Measurements from ENCODE around the gene PLIN1.

PLIN1 gene

DNA sequence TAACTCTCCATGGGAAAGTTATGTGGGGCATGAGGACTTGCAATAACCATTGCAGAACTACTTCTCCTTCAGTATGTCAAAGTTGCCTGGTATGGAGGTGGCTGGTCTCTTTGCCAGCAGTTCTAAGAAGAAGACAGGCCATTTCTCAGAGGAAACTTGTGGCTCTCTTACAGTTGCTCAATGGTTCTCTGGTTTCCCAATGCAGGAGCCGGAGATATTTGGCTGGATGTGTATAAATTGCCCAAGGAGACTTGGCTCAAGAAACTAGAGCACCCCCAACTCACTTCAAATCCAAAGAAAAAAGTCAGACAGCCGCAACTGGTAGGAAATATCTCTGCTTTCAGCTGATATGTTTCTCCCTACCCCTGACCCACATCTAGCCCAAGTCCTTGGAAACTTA, 35.6 kb upstream of the PLIN1 start:
- TF ChIP-seq, protein P1, sequence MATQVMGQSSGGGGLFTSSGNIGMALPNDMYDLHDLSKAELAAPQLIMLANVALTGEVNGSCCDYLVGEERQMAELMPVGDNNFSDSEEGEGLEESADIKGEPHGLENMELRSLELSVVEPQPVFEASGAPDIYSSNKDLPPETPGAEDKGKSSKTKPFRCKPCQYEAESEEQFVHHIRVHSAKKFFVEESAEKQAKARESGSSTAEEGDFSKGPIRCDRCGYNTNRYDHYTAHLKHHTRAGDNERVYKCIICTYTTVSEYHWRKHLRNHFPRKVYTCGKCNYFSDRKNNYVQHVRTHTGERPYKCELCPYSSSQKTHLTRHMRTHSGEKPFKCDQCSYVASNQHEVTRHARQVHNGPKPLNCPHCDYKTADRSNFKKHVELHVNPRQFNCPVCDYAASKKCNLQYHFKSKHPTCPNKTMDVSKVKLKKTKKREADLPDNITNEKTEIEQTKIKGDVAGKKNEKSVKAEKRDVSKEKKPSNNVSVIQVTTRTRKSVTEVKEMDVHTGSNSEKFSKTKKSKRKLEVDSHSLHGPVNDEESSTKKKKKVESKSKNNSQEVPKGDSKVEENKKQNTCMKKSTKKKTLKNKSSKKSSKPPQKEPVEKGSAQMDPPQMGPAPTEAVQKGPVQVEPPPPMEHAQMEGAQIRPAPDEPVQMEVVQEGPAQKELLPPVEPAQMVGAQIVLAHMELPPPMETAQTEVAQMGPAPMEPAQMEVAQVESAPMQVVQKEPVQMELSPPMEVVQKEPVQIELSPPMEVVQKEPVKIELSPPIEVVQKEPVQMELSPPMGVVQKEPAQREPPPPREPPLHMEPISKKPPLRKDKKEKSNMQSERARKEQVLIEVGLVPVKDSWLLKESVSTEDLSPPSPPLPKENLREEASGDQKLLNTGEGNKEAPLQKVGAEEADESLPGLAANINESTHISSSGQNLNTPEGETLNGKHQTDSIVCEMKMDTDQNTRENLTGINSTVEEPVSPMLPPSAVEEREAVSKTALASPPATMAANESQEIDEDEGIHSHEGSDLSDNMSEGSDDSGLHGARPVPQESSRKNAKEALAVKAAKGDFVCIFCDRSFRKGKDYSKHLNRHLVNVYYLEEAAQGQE (IDR thresholded peaks at IDR 0.05; ENCODE audit: insufficient read depth in 1 of 2, low read depth in 2 of 2, low read length in 2 of 2), result no peak
- TF ChIP-seq FOXP2 (optimal IDR thresholded peaks at IDR 0.05; ENCODE audit: borderline replicate concordance, extremely low read depth, extremely low read length, insufficient read depth) (no peak), TAF1 (IDR thresholded peaks at IDR 0.05; ENCODE audit: borderline replicate concordance, insufficient read depth, low read length) (no peak), POLR2AphosphoS5 (IDR thresholded peaks at IDR 0.05; ENCODE audit: low read depth, low read length) (no peak), SIN3A (IDR thresholded peaks at IDR 0.05; ENCODE audit: borderline replicate concordance, insufficient read depth, low read length) (no peak)

DNA sequence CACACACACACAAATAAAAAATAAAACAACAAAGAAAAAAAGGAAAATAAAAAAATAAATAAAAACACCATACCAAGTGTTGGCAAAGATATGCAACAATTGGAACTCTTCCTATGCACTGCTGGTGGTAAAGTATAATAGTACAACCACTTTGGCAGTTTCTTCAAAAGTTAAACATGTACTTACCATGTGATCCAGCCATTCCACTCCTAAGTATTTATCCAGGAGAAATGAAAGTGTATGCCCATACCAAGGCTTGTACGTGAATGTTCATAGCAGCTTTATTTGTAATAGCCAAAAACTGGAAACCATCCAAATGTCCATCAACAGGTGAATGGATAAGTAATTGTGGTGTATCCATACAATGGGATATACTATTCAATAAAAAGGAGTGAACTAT, 28.4 kb upstream of the PLIN1 start:
- TF ChIP-seq POLR2AphosphoS5 (IDR thresholded peaks at IDR 0.05; ENCODE audit: low read depth, low read length) (no peak), FOXP2 (optimal IDR thresholded peaks at IDR 0.05; ENCODE audit: borderline replicate concordance, extremely low read depth, extremely low read length, insufficient read depth) (no peak), TAF1 (IDR thresholded peaks at IDR 0.05; ENCODE audit: borderline replicate concordance, insufficient read depth, low read length) (no peak), SIN3A (IDR thresholded peaks at IDR 0.05; ENCODE audit: borderline replicate concordance, insufficient read depth, low read length) (no peak)
- TF ChIP-seq, protein P1 (IDR thresholded peaks at IDR 0.05; ENCODE audit: insufficient read depth in 1 of 2, low read depth in 2 of 2, low read length in 2 of 2), result no peak

DNA sequence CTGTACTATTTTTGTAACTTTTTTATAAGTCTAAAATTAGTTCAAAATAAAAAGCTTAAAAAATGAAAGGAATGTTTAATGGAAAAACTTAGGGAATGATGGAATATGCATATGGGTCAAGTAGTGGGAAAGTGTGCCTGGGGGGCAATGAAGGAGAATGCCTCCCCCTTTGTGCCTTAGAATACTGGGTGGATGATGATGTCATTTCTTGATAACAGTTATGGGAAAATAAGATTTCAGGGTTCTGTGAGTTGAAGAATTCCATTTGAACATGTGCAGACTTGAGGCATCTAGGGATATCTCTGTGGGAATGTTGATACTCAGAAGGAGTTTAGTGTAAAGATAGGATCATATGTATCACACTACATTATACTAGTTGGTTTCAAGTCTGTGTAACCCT, 25.2 kb upstream of the PLIN1 start:
- TF ChIP-seq FOXP2 (optimal IDR thresholded peaks at IDR 0.05; ENCODE audit: borderline replicate concordance, extremely low read depth, extremely low read length, insufficient read depth) (no peak), TAF1 (IDR thresholded peaks at IDR 0.05; ENCODE audit: borderline replicate concordance, insufficient read depth, low read length) (no peak), POLR2AphosphoS5 (IDR thresholded peaks at IDR 0.05; ENCODE audit: low read depth, low read length) (no peak)

DNA sequence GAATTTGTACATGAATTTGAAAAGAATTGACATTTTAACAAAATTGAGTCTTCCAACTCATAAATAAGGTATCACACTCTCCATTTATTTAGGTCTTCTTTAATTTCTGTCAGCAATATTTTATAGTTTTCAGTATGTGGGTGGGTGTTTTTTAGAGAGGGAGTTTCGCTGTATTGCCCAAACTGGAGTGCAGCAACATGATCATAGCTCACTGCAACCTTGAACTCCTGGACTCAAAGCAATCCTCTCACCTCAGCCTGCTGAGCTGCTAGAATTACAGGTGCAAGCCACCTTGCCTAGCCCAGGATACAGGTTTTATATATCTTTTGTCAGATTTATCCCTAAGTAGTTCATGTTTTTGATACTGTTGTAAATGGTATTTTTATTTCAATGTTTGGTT, 16.0 kb upstream of the PLIN1 start:
- TF ChIP-seq TAF1 (IDR thresholded peaks at IDR 0.05; ENCODE audit: borderline replicate concordance, insufficient read depth, low read length) (no peak), SIN3A (IDR thresholded peaks at IDR 0.05; ENCODE audit: borderline replicate concordance, insufficient read depth, low read length) (no peak), POLR2AphosphoS5 (IDR thresholded peaks at IDR 0.05; ENCODE audit: low read depth, low read length) (no peak), FOXP2 (optimal IDR thresholded peaks at IDR 0.05; ENCODE audit: borderline replicate concordance, extremely low read depth, extremely low read length, insufficient read depth) (no peak)
- TF ChIP-seq, protein P1 (IDR thresholded peaks at IDR 0.05; ENCODE audit: insufficient read depth in 1 of 2, low read depth in 2 of 2, low read length in 2 of 2), result no peak

DNA sequence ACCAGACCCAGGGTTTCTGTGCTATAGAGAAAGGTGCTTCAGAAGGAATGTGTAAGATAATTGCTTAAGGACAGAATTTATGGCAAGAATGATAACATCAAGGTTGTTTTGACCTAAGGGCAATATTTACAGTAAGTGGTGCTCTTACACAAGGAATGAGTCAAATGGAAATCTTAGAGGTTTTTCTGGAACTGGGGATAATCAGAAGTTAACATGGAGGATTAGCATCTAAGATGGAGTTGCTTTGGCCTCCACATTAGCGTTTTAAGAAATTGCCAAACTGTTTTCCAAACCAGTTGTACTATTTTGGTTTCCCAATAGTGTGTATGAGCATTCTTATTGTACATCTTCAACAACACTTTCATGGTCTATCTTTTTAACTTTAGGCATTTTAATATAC, 14.5 kb upstream of the PLIN1 start:
- TF ChIP-seq TAF1 (IDR thresholded peaks at IDR 0.05; ENCODE audit: borderline replicate concordance, insufficient read depth, low read length) (no peak), POLR2AphosphoS5 (IDR thresholded peaks at IDR 0.05; ENCODE audit: low read depth, low read length) (no peak), SIN3A (IDR thresholded peaks at IDR 0.05; ENCODE audit: borderline replicate concordance, insufficient read depth, low read length) (no peak), FOXP2 (optimal IDR thresholded peaks at IDR 0.05; ENCODE audit: borderline replicate concordance, extremely low read depth, extremely low read length, insufficient read depth) (no peak)
- TF ChIP-seq, protein P1 (IDR thresholded peaks at IDR 0.05; ENCODE audit: insufficient read depth in 1 of 2, low read depth in 2 of 2, low read length in 2 of 2), result no peak

All from PFSK-1 (cell line).